ENCODE measurements around the gene TMEM237.
"Not testable (repeated sequence)": the region's sequence is repeated elsewhere in the genome, so short reads cannot be mapped to it uniquely, and the experiment has no call there.

The TMEM237 gene

GRCh38 chr2:201643216-201643890 is at the start of gene TMEM237:
TMEM237 (minus strand) TSS chr2:201643503; CDS start chr2:201643400, 103 bp downstream.
- no peak for DNase-seq (ENCODE audit: low read depth, low spot score)

- DNase-seq (ENCODE audit: low read depth, low spot score): no peak
Measured at GRCh38 chr2:201685156-201685555, 41.9 kb upstream of the TMEM237 start.

GRCh38 chr2:201680743-201681142 is 37.4 kb upstream of the TMEM237 start:
- DNase-seq (ENCODE audit: low read depth, low spot score): no peak

GRCh38 chr2:201678401-201678800 is 35.1 kb upstream of the TMEM237 start:
- DNase-seq (ENCODE audit: low read depth, low spot score): no peak

- no peak for DNase-seq (ENCODE audit: low read depth, low spot score)
Measured at GRCh38 chr2:201675454-201675853, 32.2 kb upstream of the TMEM237 start.

GRCh38 chr2:201674794-201675193 is 31.5 kb upstream of the TMEM237 start:
- DNase-seq (ENCODE audit: low read depth, low spot score): no peak

- no peak for DNase-seq (ENCODE audit: low read depth, low spot score)
Measured at GRCh38 chr2:201674298-201674697, 31.0 kb upstream of the TMEM237 start.

- no peak for DNase-seq (ENCODE audit: low read depth, low spot score)
Measured at GRCh38 chr2:201673546-201673945, 30.2 kb upstream of the TMEM237 start.

GRCh38 chr2:201671205-201671604 is 27.9 kb upstream of the TMEM237 start:
- DNase-seq (ENCODE audit: low read depth, low spot score): not testable (repeated sequence)

- DNase-seq (ENCODE audit: low read depth, low spot score): no peak
Measured at GRCh38 chr2:201669865-201670264, 26.6 kb upstream of the TMEM237 start.

GRCh38 chr2:201668402-201668910 is 25.2 kb upstream of the TMEM237 start:
- DNase-seq (ENCODE audit: low read depth, low spot score): no peak

- DNase-seq (ENCODE audit: low read depth, low spot score): no peak
Measured at GRCh38 chr2:201664334-201664733, 21.0 kb upstream of the TMEM237 start.

GRCh38 chr2:201661366-201661765 is 18.1 kb upstream of the TMEM237 start:
- DNase-seq (ENCODE audit: low read depth, low spot score): no peak

GRCh38 chr2:201660293-201660895 is 17.1 kb upstream of the TMEM237 start:
- no peak for DNase-seq (ENCODE audit: low read depth, low spot score)

GRCh38 chr2:201656740-201657139 is 13.4 kb upstream of the TMEM237 start:
- no peak for DNase-seq (ENCODE audit: low read depth, low spot score)

GRCh38 chr2:201656102-201656501 is 12.8 kb upstream of the TMEM237 start:
- no peak for DNase-seq (ENCODE audit: low read depth, low spot score)

GRCh38 chr2:201654616-201655384 is 11.5 kb upstream of the TMEM237 start:
- no peak for DNase-seq (ENCODE audit: low read depth, low spot score)

GRCh38 chr2:201653221-201653620 is 9.9 kb upstream of the TMEM237 start:
- no peak for DNase-seq (ENCODE audit: low read depth, low spot score)

- DNase-seq (ENCODE audit: low read depth, low spot score): no peak
Measured at GRCh38 chr2:201649442-201649841, 6.1 kb upstream of the TMEM237 start.

GRCh38 chr2:201647431-201647830 is 4.1 kb upstream of the TMEM237 start:
- DNase-seq (ENCODE audit: low read depth, low spot score): no peak

GRCh38 chr2:201644001-201644400 is 698 bp upstream of the TMEM237 start:
- no peak for DNase-seq (ENCODE audit: low read depth, low spot score)

- DNase-seq (ENCODE audit: low read depth, low spot score): no peak
Measured at GRCh38 chr2:201642579-201643215, 606 bp downstream of the TMEM237 start.

Measured in smooth muscle cell of the brain vasculature (primary cell).